RWPE1 (cell line): ENCODE data around the gene TLK1.

ENCODE experiments used
- CTCF ChIA-PET: fragments of 350-600 bp; sonication (Branson Sonifier 250); formaldehyde crosslinking; extraction: SDS; loops from one replicate; lab custom pipeline; 2021; lab: Yijun Ruan, JAX
- POLR2A ChIA-PET: fragments of 400-600 bp; formaldehyde crosslinking; extraction: SDS; loops from one replicate; lab custom pipeline; 2020; ENCODE audit warnings: antibody characterized with exemption; ENCODE audit not compliant: low non-redundant PET; lab: Yijun Ruan, JAX
- DNase-seq: peaks from one replicate; pipeline ENCODE4 v3.0.0; 2012; ENCODE audit warnings: low spot score
- H3K27ac ChIP-seq: fragments of 450-650 bp; 2 replicates; pipeline ENCODE4 v1.5.1; 2017
- CTCF ChIP-seq: fragments of 450-650 bp; conservative IDR thresholded peaks from 2 replicates; pipeline ENCODE4 v1.5.1; 2017; ENCODE audit warnings: low read depth, mild to moderate bottlenecking

The TLK1 gene

GRCh38 chr2:171124541-171124940, 36.2 kb downstream of the TLK1 start:
- H3K27ac ChIP-seq = no peak overlapping the region
- TF ChIP-seq CTCF = no peak
- ChIA-PET CTCF (no interaction called here), POLR2A (no interaction called here)
- no peak for DNase-seq

- no peak overlapping the region for H3K27ac ChIP-seq
- no peak for TF ChIP-seq CTCF
- POLR2A ChIA-PET = no interaction called here
- CTCF ChIA-PET = no interaction called here
- no peak for DNase-seq
Observed at GRCh38 chr2:171109571-171109970, 51.1 kb downstream of the TLK1 start.

- DNase-seq = no peak
- ChIA-PET POLR2A (no interaction called here), CTCF (interaction anchor here (0.6 kb wide), 1 partner anchor 1111 kb away, joined by 3 read pairs; no protein-coding TSS in a partner anchor)
- no peak overlapping the region for H3K27ac ChIP-seq
- TF ChIP-seq CTCF = no peak
Observed at GRCh38 chr2:171109020-171109419, 51.7 kb downstream of the TLK1 start.

- no peak for DNase-seq
- no peak for TF ChIP-seq CTCF
- H3K27ac ChIP-seq = no peak overlapping the region
- POLR2A ChIA-PET = no interaction called here
- CTCF ChIA-PET = no interaction called here
Observed at GRCh38 chr2:171107803-171108202, 52.9 kb downstream of the TLK1 start.

GRCh38 chr2:171104379-171104778, 56.3 kb downstream of the TLK1 start:
- H3K27ac ChIP-seq = no peak overlapping the region
- no peak for DNase-seq
- no peak for TF ChIP-seq CTCF
- ChIA-PET POLR2A (no interaction called here), CTCF (no interaction called here)

- DNase-seq = no peak
- H3K27ac ChIP-seq = no peak overlapping the region
- no peak for TF ChIP-seq CTCF
- CTCF ChIA-PET = no interaction called here
- POLR2A ChIA-PET = no interaction called here
Observed at GRCh38 chr2:171102802-171103201, 57.9 kb downstream of the TLK1 start.

GRCh38 chr2:171100370-171100769, 60.3 kb downstream of the TLK1 start:
- no peak for DNase-seq
- POLR2A ChIA-PET = no interaction called here
- CTCF ChIA-PET = no interaction called here
- no peak for TF ChIP-seq CTCF
- no peak overlapping the region for H3K27ac ChIP-seq
